Mesendoderm (in vitro differentiated cells): ENCODE data around the gene FBH1.
A peak's percentile ranks its signal among the peaks of the same experiment; 100 is the strongest.

Source experiments
- DNase-seq: peaks from one replicate; pipeline ENCODE4 v3.0.0; 2013
- H2AK5ac ChIP-seq: 2 replicates; pipeline ENCODE4 v1.6.1; 2013; ENCODE audit warnings: low read length, inconsistent platforms
- H2BK120ac ChIP-seq: 2 replicates; pipeline ENCODE4 v1.6.1; 2013; ENCODE audit warnings: low read depth, mild to moderate bottlenecking, low read length, moderate library complexity, mixed read lengths
- H2BK15ac ChIP-seq: replicated peaks from 2 replicates; pipeline ENCODE4 v1.6.1; 2013; ENCODE audit warnings: low read depth, mild to moderate bottlenecking, moderate library complexity
- H2BK5ac ChIP-seq: 2 replicates; pipeline ENCODE4 v1.6.1; 2013; ENCODE audit warnings: low read length, inconsistent platforms
- H3K18ac ChIP-seq: 2 replicates; pipeline ENCODE4 v1.6.1; 2013; ENCODE audit warnings: mild to moderate bottlenecking, low read length, mixed read lengths
- H3K23ac ChIP-seq: one replicate; pipeline ENCODE4 v1.6.1; 2013; ENCODE audit warnings: low read length
- H3K27ac ChIP-seq: 2 replicates; pipeline ENCODE4 v1.5.1; 2013; ENCODE audit warnings: low read depth, mild to moderate bottlenecking, inconsistent platforms, low read length, moderate library complexity
- H3K27me3 ChIP-seq: 2 replicates; pipeline ENCODE4 v1.6.1; 2013; ENCODE audit warnings: low read length, control low read depth, mild to moderate bottlenecking, inconsistent platforms; ENCODE audit not compliant: insufficient read depth, poor library complexity
- H3K36me3 ChIP-seq: 2 replicates; pipeline ENCODE4 v1.6.1; 2013; ENCODE audit warnings: low read length, inconsistent platforms; ENCODE audit not compliant: control insufficient read depth, insufficient read depth
- H3K4ac ChIP-seq: one replicate; pipeline ENCODE4 v1.6.1; 2013; ENCODE audit warnings: low read depth, mild to moderate bottlenecking, low read length, moderate library complexity
- H3K4me1 ChIP-seq: 2 replicates; pipeline ENCODE4 v1.6.1; 2013; ENCODE audit warnings: low read depth, low read length, inconsistent platforms; ENCODE audit not compliant: control insufficient read depth
- H3K4me2 ChIP-seq: 2 replicates; pipeline ENCODE4 v1.6.1; 2013; ENCODE audit warnings: low read length
- H3K4me3 ChIP-seq: 2 replicates; pipeline ENCODE4 v1.5.1; 2013; ENCODE audit warnings: mild to moderate bottlenecking, low read length
- H3K56ac ChIP-seq: one replicate; pipeline ENCODE4 v1.6.1; 2013; ENCODE audit warnings: low read length
- H3K79me1 ChIP-seq: 2 replicates; pipeline ENCODE4 v1.6.1; 2013; ENCODE audit warnings: low read length, inconsistent platforms
- H3K79me2 ChIP-seq: 2 replicates; pipeline ENCODE4 v1.6.1; 2013; ENCODE audit warnings: mild to moderate bottlenecking, low read length; ENCODE audit not compliant: control insufficient read depth, insufficient read depth
- H3K9ac ChIP-seq: 2 replicates; pipeline ENCODE4 v1.6.1; 2013; ENCODE audit warnings: low read length, inconsistent platforms
- H4K5ac ChIP-seq: one replicate; pipeline ENCODE4 v1.6.1; 2013; ENCODE audit warnings: low read length
- H4K8ac ChIP-seq: one replicate; pipeline ENCODE4 v1.6.1; 2013; ENCODE audit warnings: low read depth, mild to moderate bottlenecking, control low read depth, low read length, moderate library complexity
- WGBS: extraction: QIAGEN DNeasy Blood & Tissue Kit; methylation state at CpG from one replicate; pipeline ENCODE4 v1.1.7; 2013; ENCODE audit warnings: low lambda C conversion rate, missing lambda C conversion rate; ENCODE audit not compliant: insufficient coverage; ENCODE audit errors: extremely low coverage; 5-methylcytosine and 5-hydroxymethylcytosine counted together

FBH1 gene

GRCh38 chr10:5885619-5886018, 4.4 kb upstream of the FBH1 start:
- no peak overlapping the region for H2AK5ac ChIP-seq
- WGBS, result no CpG with 5 or more reads among the region's 5 CpGs
- H4K5ac ChIP-seq, result no peak overlapping the region
- no peak overlapping the region for H2BK15ac ChIP-seq
- H3K4me1 ChIP-seq, result no peaks in the 10 kb centered on the region
- no peak overlapping the region for H3K4me2 ChIP-seq
- no peak overlapping the region for H3K23ac ChIP-seq
- H2BK5ac ChIP-seq, result no peak overlapping the region
- no peak overlapping the region for H3K27ac ChIP-seq
- no peak overlapping the region for H3K9ac ChIP-seq
- H3K36me3 ChIP-seq, result peaks cover 8% of the 10 kb centered on the region
- H3K27me3 ChIP-seq, result no peaks in the 10 kb centered on the region
- peaks cover 3% of the 10 kb centered on the region for H3K79me1 ChIP-seq
- H3K56ac ChIP-seq, result no peak overlapping the region
- no peak for DNase-seq
- H3K4me3 ChIP-seq, result no peak overlapping the region
- no peak overlapping the region for H3K18ac ChIP-seq
- H2BK120ac ChIP-seq, result no peak overlapping the region
- no peak overlapping the region for H3K4ac ChIP-seq
- peaks cover 2% of the 10 kb centered on the region for H3K79me2 ChIP-seq
- no peak overlapping the region for H4K8ac ChIP-seq

GRCh38 chr10:5887029-5887428, 3.0 kb upstream of the FBH1 start:
- no CpG with 5 or more reads among the region's 1 CpG for WGBS
- no peak for DNase-seq
- Histone ChIP-seq H3K4me2 (no peak overlapping the region), H2BK5ac (no peak overlapping the region), H3K9ac (no peak overlapping the region), H2AK5ac (no peak overlapping the region), H3K27ac (no peak overlapping the region), H3K4me1 (peaks cover 4% of the 10 kb centered on the region), H4K8ac (no peak overlapping the region), H2BK120ac (no peak overlapping the region), H3K23ac (no peak overlapping the region), H3K18ac (no peak overlapping the region), H3K4me3 (no peak overlapping the region), H3K56ac (no peak overlapping the region), H3K27me3 (no peaks in the 10 kb centered on the region), H3K36me3 (peaks cover 8% of the 10 kb centered on the region), H3K79me2 (peaks cover 14% of the 10 kb centered on the region), H2BK15ac (no peak overlapping the region), H4K5ac (no peak overlapping the region), H3K79me1 (peaks cover 12% of the 10 kb centered on the region), H3K4ac (no peak overlapping the region)

DNA sequence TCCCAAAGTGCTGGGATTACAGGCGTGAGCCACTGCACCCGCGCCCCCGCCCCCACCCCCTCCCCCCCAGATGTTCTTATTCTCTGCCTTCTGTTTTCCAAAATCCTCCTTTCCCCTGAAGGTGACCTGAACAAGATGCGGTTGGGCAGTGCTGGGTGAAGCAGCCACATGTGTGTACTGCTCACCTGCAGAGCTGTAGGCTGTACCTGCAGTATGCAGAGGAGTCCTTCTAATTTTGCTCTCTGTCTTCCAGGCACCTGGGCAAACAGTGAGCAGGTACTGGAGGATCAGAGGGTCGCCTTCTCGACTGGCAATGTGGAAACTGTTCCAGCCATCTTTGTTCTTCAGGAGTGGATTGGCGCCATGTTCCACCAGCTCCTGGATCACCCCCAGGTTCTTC, 2.4 kb upstream of the FBH1 start:
- no peak overlapping the region for H3K9ac ChIP-seq
- H3K23ac ChIP-seq, result no peak overlapping the region
- H3K36me3 ChIP-seq, result peaks cover 8% of the 10 kb centered on the region
- H2AK5ac ChIP-seq, result no peak overlapping the region
- no peak overlapping the region for H4K5ac ChIP-seq
- H4K8ac ChIP-seq, result no peak overlapping the region
- H3K4ac ChIP-seq, result no peak overlapping the region
- H2BK120ac ChIP-seq, result no peak overlapping the region
- H3K18ac ChIP-seq, result no peak overlapping the region
- peaks cover 4% of the 10 kb centered on the region for H3K4me1 ChIP-seq
- no peak overlapping the region for H3K4me2 ChIP-seq
- peaks cover 13% of the 10 kb centered on the region for H3K79me1 ChIP-seq
- H3K79me2 ChIP-seq, result peaks cover 19% of the 10 kb centered on the region
- H3K4me3 ChIP-seq, result no peak overlapping the region
- H3K56ac ChIP-seq, result no peak overlapping the region
- H2BK15ac ChIP-seq, result no peak overlapping the region
- H3K27ac ChIP-seq, result no peak overlapping the region
- no peaks in the 10 kb centered on the region for H3K27me3 ChIP-seq
- WGBS, result no CpG with 5 or more reads among the region's 8 CpGs
- no peak for DNase-seq
- no peak overlapping the region for H2BK5ac ChIP-seq

DNA sequence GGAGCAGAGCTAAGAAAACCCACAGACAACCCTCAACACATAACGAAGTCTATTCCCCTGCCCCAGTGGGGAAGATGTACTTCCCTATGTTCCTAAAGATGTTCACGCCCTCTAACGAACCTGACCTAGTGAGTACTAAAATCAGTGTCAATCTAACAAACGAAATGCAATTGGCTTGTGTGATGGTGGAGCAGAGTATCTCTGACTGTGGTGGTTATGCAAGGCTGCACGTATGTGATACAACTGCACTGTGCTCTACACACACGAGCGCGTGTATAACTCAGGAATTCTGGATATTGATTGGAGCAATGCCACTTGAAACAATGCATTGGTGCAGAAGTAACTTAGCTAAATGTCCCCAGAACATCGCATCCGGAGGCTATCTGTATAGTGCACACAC, 1.7 kb upstream of the FBH1 start:
- WGBS, result no CpG with 5 or more reads among the region's 10 CpGs
- H3K9ac ChIP-seq, result peak overlapping the region; percentile 93

DNA sequence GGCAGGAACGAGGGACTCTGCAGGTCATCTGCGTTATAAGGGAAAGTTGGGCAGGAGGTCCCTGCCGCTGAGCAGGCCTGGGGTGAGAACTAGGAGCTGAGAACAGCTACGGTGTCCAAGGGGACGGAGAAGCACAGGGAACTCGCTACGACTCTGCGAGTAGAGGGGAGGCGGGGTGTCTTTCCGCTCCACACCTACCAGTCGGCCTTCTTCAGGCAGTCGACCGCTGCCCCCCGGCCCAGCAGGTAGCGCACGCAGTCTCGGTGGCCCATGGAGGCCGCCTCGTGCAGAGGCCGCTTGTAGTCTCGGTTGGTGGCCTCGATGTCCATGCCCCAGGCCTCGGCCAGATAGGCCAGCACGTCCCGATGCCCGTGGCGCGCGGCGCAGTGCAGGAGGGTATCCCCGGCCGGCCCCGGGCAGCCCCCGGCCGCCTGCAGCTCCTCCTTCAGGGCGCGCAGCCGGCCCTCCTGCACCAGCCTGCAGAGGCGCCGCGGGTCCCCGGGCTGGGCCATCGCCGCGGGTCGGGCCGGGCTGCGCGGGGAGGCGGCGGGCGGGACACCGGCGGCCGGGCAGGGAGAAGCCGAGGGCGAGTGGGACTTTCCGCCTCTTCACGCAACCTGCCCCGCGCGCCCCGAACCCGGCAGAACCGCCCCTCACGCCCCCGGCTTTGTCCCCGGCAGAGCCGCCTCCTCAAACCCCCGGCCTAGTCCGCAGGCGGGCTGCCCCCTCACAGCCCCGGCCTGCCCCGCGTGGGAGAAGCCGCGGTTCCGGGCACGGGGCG, 1.0 kb upstream of the FBH1 start:
- H3K27ac ChIP-seq, result peak overlapping the region; percentile 70
- peak overlapping the region; percentile 97 for H3K4ac ChIP-seq
- peak overlapping the region; percentile 86 for H2BK120ac ChIP-seq
- peak overlapping the region; percentile 98 for H3K56ac ChIP-seq
- H3K27me3 ChIP-seq, result no peaks in the 10 kb centered on the region
- DNase-seq, result peak; percentile 74
- H3K79me2 ChIP-seq, result peaks cover 24% of the 10 kb centered on the region
- H3K9ac ChIP-seq, result peak overlapping the region; percentile 93
- H3K4me3 ChIP-seq, result peak overlapping the region; percentile 32
- H2AK5ac ChIP-seq, result no peak overlapping the region
- peaks cover 18% of the 10 kb centered on the region for H3K79me1 ChIP-seq
- H3K4me1 ChIP-seq, result peaks cover 4% of the 10 kb centered on the region
- peaks cover 4% of the 10 kb centered on the region for H3K36me3 ChIP-seq
- H4K5ac ChIP-seq, result no peak overlapping the region
- H2BK15ac ChIP-seq, result no peak overlapping the region
- peak overlapping the region; percentile 48 for H3K23ac ChIP-seq
- no CpG with 5 or more reads among the region's 80 CpGs for WGBS
- H3K4me2 ChIP-seq, result peak overlapping the region; percentile 88
- H2BK5ac ChIP-seq, result no peak overlapping the region
- no peak overlapping the region for H4K8ac ChIP-seq
- H3K18ac ChIP-seq, result peak overlapping the region; percentile 98

More for the DNA sequence above, 1.7 kb upstream of the FBH1 start:
- H4K5ac ChIP-seq, result no peak overlapping the region
- H3K27ac ChIP-seq, result no peak overlapping the region
- H3K4me3 ChIP-seq, result peak overlapping the region; percentile 32
- no peak overlapping the region for H2AK5ac ChIP-seq
- H3K56ac ChIP-seq, result peak overlapping the region; percentile 98
- H3K23ac ChIP-seq, result no peak overlapping the region
- no peak overlapping the region for H3K18ac ChIP-seq
- no peak overlapping the region for H2BK120ac ChIP-seq
- H3K4ac ChIP-seq, result no peak overlapping the region
- no peak overlapping the region for H4K8ac ChIP-seq
- DNase-seq, result no peak
- peaks cover 4% of the 10 kb centered on the region for H3K4me1 ChIP-seq
- peak overlapping the region; percentile 80 for H3K4me2 ChIP-seq
- H3K36me3 ChIP-seq, result peaks cover 6% of the 10 kb centered on the region
- H2BK15ac ChIP-seq, result no peak overlapping the region
- H3K79me2 ChIP-seq, result peaks cover 22% of the 10 kb centered on the region
- peaks cover 16% of the 10 kb centered on the region for H3K79me1 ChIP-seq
- H3K27me3 ChIP-seq, result no peaks in the 10 kb centered on the region
- H2BK5ac ChIP-seq, result no peak overlapping the region
